ENCODE measurements around the gene ARHGAP26.
"Not testable (repeated sequence)": the region's sequence is repeated elsewhere in the genome, so short reads cannot be mapped to it uniquely, and the experiment has no call there.

The ARHGAP26 gene

GRCh38 chr5:143105216-143105905, 335.2 kb downstream of the ARHGAP26 start:
- DNase-seq, result peak in 1 of 2 experiments; percentile 44

GRCh38 chr5:143106174-143106573, 336.0 kb downstream of the ARHGAP26 start:
- DNase-seq, result no peak

- DNase-seq, result no peak
These were observed 338.4 kb downstream of the ARHGAP26 start for GRCh38 chr5:143108498-143109128.

GRCh38 chr5:143110591-143110990, 340.4 kb downstream of the ARHGAP26 start:
- no peak for DNase-seq

GRCh38 chr5:143111799-143112198, 341.6 kb downstream of the ARHGAP26 start:
- no peak for DNase-seq

- no peak for DNase-seq
These were observed 343.3 kb downstream of the ARHGAP26 start for GRCh38 chr5:143113461-143113860.

- DNase-seq, result no peak
These were observed 344.3 kb downstream of the ARHGAP26 start for GRCh38 chr5:143114481-143114880.

GRCh38 chr5:143115381-143115780, 345.2 kb downstream of the ARHGAP26 start:
- no peak for DNase-seq

- no peak for DNase-seq
These were observed 346.6 kb downstream of the ARHGAP26 start for GRCh38 chr5:143116814-143117213.

GRCh38 chr5:143117821-143118220, 347.6 kb downstream of the ARHGAP26 start:
- DNase-seq, result no peak

- DNase-seq, result no peak
These were observed 348.0 kb downstream of the ARHGAP26 start for GRCh38 chr5:143118222-143118621.

GRCh38 chr5:143118818-143119217, 348.6 kb downstream of the ARHGAP26 start:
- not testable (repeated sequence) for DNase-seq

- DNase-seq, result no peak
These were observed 349.2 kb downstream of the ARHGAP26 start for GRCh38 chr5:143119291-143119769.

GRCh38 chr5:143119881-143120341, 349.7 kb downstream of the ARHGAP26 start:
- DNase-seq, result no peak

- no peak for DNase-seq
These were observed 350.4 kb downstream of the ARHGAP26 start for GRCh38 chr5:143120460-143121134.

GRCh38 chr5:143121135-143121475, 350.9 kb downstream of the ARHGAP26 start:
- DNase-seq, result no peak

- peak in 1 of 2 experiments; percentile 21 for DNase-seq
These were observed 354.4 kb downstream of the ARHGAP26 start for GRCh38 chr5:143124593-143124992.

GRCh38 chr5:143126174-143127019, 356.2 kb downstream of the ARHGAP26 start:
- no peak for DNase-seq

- no peak for DNase-seq
These were observed 358.4 kb downstream of the ARHGAP26 start for GRCh38 chr5:143128412-143129071.

- no peak for DNase-seq
These were observed 359.0 kb downstream of the ARHGAP26 start for GRCh38 chr5:143129203-143129602.

- no peak for DNase-seq
These were observed 359.9 kb downstream of the ARHGAP26 start for GRCh38 chr5:143129910-143130612.
